Endothelial cell (in vitro differentiated cells): ENCODE measurements around the gene SORBS1. TPM values are rescaled to one million over a fixed set of nuclear protein-coding genes. Genes with fewer than 3 reads are reported as not detected.

Experiments used
- DNase-seq: peaks from one replicate; pipeline ENCODE4 v3.0.0; 2021; ENCODE audit warnings: low spot score
- H3K27ac Mint-ChIP-seq: one replicate; pipeline ENCODE4 v1.8.0; 2021; ENCODE audit warnings: mixed read lengths, inconsistent platforms; ENCODE audit not compliant: unreplicated experiment
- H3K27me3 Mint-ChIP-seq: one replicate; pipeline ENCODE4 v1.8.0; 2021; ENCODE audit warnings: mild to moderate bottlenecking, moderate library complexity, mixed read lengths, inconsistent platforms; ENCODE audit not compliant: unreplicated experiment
- H3K36me3 Mint-ChIP-seq: one replicate; pipeline ENCODE4 v1.8.0; 2021; ENCODE audit warnings: mild to moderate bottlenecking, low read depth, mixed read lengths, inconsistent platforms; ENCODE audit not compliant: unreplicated experiment
- H3K4me1 Mint-ChIP-seq: one replicate; pipeline ENCODE4 v1.8.0; 2021; ENCODE audit warnings: mild to moderate bottlenecking, mixed read lengths, inconsistent platforms; ENCODE audit not compliant: unreplicated experiment
- H3K4me3 Mint-ChIP-seq: one replicate; pipeline ENCODE4 v1.8.0; 2021; ENCODE audit warnings: mild to moderate bottlenecking, mixed read lengths, inconsistent platforms; ENCODE audit not compliant: unreplicated experiment
- H3K9me3 Mint-ChIP-seq: one replicate; pipeline ENCODE4 v1.8.0; 2021; ENCODE audit warnings: mixed read lengths, inconsistent platforms; ENCODE audit not compliant: unreplicated experiment
- total RNA-seq: library from RNA; stranded (reverse); fragmentation: NEBNext Ultra II Directional; extraction: Animal tissue kit (Norgen Biotek cat#: 25700); gene quantifications from one replicate; pipeline ENCODE4 v1.2.1, GENCODE V29; 2021; ENCODE audit not compliant: unreplicated experiment
- TF ChIP-seq, protein P1 (sequence below): fragments of 200-600 bp; sonication (generic); IDR thresholded peaks from one replicate; pipeline ENCODE4 v1.5.0; 2021; ENCODE audit warnings: antibody characterized with exemption; ENCODE audit not compliant: unreplicated experiment

Gene SORBS1
- total RNA-seq, 1 donor from 2014 or later, result 103 TPM

DNA sequence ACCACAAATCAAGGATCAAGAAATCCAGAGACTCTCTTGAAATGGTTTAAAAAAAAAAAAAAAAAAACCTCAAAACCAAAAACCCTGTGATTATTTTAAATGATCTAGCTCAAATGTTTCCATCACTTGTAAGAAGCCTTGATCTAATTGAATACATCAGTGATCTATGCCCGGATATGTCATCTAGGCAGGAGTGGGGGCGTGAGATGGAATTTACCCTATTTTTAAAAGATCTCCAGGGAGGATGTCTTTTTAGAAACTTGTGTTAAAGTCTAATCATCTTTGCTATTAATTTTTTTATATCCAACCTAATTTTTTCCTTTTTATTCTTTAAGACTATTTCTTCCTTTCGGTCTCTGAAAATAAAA, 169.0 kb downstream of the SORBS1 start:
- H3K36me3 Mint-ChIP-seq, result peaks cover 47% of the 10 kb centered on the region
- no peaks in the 10 kb centered on the region for H3K9me3 Mint-ChIP-seq
- no peak overlapping the region for H3K27ac Mint-ChIP-seq
- H3K4me3 Mint-ChIP-seq, result no peak overlapping the region
- TF ChIP-seq, protein P1, sequence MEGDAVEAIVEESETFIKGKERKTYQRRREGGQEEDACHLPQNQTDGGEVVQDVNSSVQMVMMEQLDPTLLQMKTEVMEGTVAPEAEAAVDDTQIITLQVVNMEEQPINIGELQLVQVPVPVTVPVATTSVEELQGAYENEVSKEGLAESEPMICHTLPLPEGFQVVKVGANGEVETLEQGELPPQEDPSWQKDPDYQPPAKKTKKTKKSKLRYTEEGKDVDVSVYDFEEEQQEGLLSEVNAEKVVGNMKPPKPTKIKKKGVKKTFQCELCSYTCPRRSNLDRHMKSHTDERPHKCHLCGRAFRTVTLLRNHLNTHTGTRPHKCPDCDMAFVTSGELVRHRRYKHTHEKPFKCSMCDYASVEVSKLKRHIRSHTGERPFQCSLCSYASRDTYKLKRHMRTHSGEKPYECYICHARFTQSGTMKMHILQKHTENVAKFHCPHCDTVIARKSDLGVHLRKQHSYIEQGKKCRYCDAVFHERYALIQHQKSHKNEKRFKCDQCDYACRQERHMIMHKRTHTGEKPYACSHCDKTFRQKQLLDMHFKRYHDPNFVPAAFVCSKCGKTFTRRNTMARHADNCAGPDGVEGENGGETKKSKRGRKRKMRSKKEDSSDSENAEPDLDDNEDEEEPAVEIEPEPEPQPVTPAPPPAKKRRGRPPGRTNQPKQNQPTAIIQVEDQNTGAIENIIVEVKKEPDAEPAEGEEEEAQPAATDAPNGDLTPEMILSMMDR, result no peak
- H3K4me1 Mint-ChIP-seq, result peaks cover 18% of the 10 kb centered on the region
- H3K27me3 Mint-ChIP-seq, result peaks cover 1% of the 10 kb centered on the region
- DNase-seq, result no peak

DNA sequence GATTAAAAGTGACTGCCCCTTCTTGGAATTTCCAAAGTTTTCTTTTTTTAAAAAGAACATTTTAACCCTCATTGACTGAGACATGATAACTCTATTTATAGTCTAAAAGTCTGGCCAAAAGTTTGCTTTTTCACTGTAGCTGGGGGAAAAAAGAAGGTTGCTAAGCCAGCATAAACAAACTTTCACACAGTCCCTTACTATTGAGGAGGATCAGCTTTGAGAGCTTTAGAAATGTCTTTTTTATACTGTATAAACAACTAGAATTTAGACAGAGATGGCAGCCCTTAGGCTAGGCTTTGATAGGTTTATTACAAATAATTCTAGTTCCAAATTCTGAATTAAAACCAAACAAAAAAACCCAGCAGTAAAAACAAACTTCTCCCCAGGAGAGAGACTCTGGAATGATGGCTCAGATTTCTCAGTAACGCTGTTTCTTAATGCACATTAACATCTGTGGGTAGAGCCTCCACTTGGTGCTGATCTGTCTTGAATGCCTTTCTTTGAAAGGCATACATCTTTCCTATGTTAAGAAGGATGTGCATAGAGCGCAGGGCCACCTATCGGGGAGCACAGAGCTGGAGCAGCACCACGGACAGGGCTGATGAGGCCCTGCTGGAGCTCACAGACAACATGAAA, 169.5 kb downstream of the SORBS1 start:
- H3K36me3 Mint-ChIP-seq, result peaks cover 43% of the 10 kb centered on the region
- H3K4me3 Mint-ChIP-seq, result no peak overlapping the region
- TF ChIP-seq, protein P1, result no peak
- H3K4me1 Mint-ChIP-seq, result peaks cover 18% of the 10 kb centered on the region
- H3K27ac Mint-ChIP-seq, result no peak overlapping the region
- H3K27me3 Mint-ChIP-seq, result peaks cover 1% of the 10 kb centered on the region
- DNase-seq, result no peak
- no peaks in the 10 kb centered on the region for H3K9me3 Mint-ChIP-seq

DNA sequence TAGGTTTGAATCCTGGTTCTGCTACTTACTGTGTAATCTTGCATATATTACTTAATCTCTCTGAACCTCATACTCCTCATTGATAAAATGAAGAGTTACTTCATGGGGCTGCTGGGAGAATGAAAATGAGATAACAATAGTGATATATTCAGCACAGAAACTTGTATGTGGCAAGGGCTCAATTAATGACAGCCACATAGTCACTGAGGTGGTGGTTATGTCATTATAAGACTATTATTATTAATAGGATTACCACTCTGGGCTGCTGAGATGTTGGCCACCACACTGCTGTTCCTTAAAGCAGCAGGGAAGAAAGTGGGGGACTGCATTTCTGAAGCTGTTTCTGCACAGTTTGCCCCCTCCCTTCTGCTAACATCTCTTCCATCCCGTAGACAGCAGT, 170.0 kb downstream of the SORBS1 start:
- Mint-ChIP-seq H3K27ac (no peak overlapping the region), H3K4me1 (peaks cover 18% of the 10 kb centered on the region), H3K27me3 (peaks cover 1% of the 10 kb centered on the region), H3K4me3 (no peak overlapping the region), H3K9me3 (no peaks in the 10 kb centered on the region), H3K36me3 (peaks cover 41% of the 10 kb centered on the region)
- DNase-seq, result no peak
- TF ChIP-seq, protein P1, result no peak

DNA sequence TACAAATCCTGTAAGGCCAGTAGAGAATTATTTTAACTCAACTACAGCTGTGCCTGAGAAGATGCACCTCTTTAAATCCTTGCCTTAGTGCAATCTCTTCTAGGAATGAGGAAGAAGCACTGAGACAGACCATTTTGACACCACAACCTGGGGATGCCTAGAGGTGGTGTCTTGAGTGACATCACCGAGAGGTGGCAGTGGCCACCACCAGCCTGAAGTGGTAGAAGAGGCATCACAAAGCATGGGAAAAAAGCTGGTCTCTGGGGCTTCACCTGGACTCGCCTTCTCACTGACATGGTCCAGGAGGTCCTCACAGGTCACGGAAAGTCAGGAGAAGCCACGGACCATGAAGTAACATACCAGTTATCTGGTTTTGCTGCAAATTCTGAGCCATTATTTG, 171.2 kb downstream of the SORBS1 start:
- Mint-ChIP-seq H3K4me3 (no peak overlapping the region), H3K4me1 (peaks cover 17% of the 10 kb centered on the region), H3K36me3 (peaks cover 32% of the 10 kb centered on the region)

DNA sequence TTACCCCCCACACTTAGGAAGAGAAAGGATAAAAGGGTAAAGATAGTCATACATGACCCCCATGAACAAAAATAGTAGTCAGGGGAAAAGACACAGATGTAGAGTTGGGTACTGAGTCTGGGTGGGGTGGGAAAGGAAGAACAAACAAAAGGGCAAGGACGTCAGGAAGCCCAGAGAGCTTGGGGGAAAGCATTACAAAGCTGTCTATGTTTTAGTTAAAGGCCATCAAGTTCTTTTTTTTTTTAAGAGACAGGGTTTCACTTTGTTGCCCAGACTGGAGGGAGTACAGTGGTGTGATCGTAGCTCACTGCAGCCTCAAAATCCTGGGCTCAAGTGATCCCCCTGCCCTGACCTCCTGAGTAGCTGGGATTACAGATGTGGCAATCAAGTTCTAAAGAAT, 172.0 kb downstream of the SORBS1 start:
- TF ChIP-seq, protein P1, result no peak
- no peak for DNase-seq
- Mint-ChIP-seq H3K9me3 (no peaks in the 10 kb centered on the region), H3K4me1 (peaks cover 11% of the 10 kb centered on the region), H3K4me3 (no peak overlapping the region), H3K36me3 (peaks cover 28% of the 10 kb centered on the region), H3K27me3 (peaks cover 3% of the 10 kb centered on the region), H3K27ac (peak overlapping the region; percentile 28)

More for the DNA sequence above, 171.2 kb downstream of the SORBS1 start:
- DNase-seq, result no peak
- Mint-ChIP-seq H3K9me3 (no peaks in the 10 kb centered on the region), H3K27me3 (peaks cover 1% of the 10 kb centered on the region), H3K27ac (no peak overlapping the region)
- TF ChIP-seq, protein P1, result no peak
